Measurements from ENCODE around the gene SNX1. TPM values are rescaled to one million over a fixed set of nuclear protein-coding genes. Genes with fewer than 3 reads are reported as not detected.

SNX1 gene
- total and polyA plus RNA-seq, 2 of the 8 experiments (the other 6 are each of a cell fraction or from before 2014, with no cell fraction given): 27.9 to 59.8 TPM

- Histone ChIP-seq H2BK12ac (ENCODE audit: low read depth, low read length) (no peak overlapping the region), H4K20me1 (replicated peaks in 1 of 2; ENCODE audit: control insufficient read depth in 1 of 2, insufficient read depth in 2 of 2, low read length in 2 of 2) (no peaks in the 10 kb centered on the region), H2AFZ (ENCODE audit: low read length) (no peak overlapping the region), H2BK5ac (ENCODE audit: low read depth, low read length) (no peak overlapping the region), H2BK20ac (ENCODE audit: low read length) (no peak overlapping the region), H4K91ac (replicated peaks; ENCODE audit: insufficient read length, low read length) (no peak overlapping the region), H4K8ac (ENCODE audit: extremely low read depth, insufficient read depth, low read length) (no peak overlapping the region), H2AK5ac (ENCODE audit: low read depth, low read length) (no peak overlapping the region), H3K9ac (replicated peaks in 1 of 4; ENCODE audit: extremely low read depth in 1 of 4, low read depth in 3 of 4, low read length in 3 of 4) (no peak overlapping the region), H3K27me3 (replicated peaks in 1 of 4; ENCODE audit: control insufficient read depth in 3 of 4, extremely low read depth in 1 of 4, insufficient read depth in 3 of 4, low read length in 3 of 4) (peaks cover 0 to 1% (median 0%) of the 10 kb centered on the region in 4 experiments; a peak in 1 of 7 replicates), H3K27ac (ENCODE audit: low read depth, low read length) (no peak overlapping the region), H2BK15ac (ENCODE audit: low read length) (no peak overlapping the region), H3K56ac (replicated peaks; ENCODE audit: insufficient read length, low read depth, low read length) (no peak overlapping the region), H3K23ac (ENCODE audit: insufficient read length) (no peak overlapping the region), H3K14ac (ENCODE audit: insufficient read length) (no peak overlapping the region), H3K23me2 (ENCODE audit: low read depth, low read length) (no peaks in the 10 kb centered on the region), H3K4ac (replicated peaks; ENCODE audit: insufficient read length, low read depth, low read length) (no peak overlapping the region), H3K36me3 (ENCODE audit: control insufficient read depth in 2 of 4, insufficient read depth in 4 of 4, low read length in 3 of 4) (no peaks in the 10 kb centered on the region), H3K9me3 (ENCODE audit: insufficient read depth in 2 of 2, low read depth in 1 of 2, low read length in 1 of 2) (no peaks in the 10 kb centered on the region), H3K79me2 (ENCODE audit: control insufficient read depth in 1 of 2, insufficient read depth in 2 of 2, low read length in 2 of 2) (peaks cover 0 to 68% of the 10 kb centered on the region in 2 experiments; a peak in 2 of 4 replicates), H3K4me1 (replicated peaks in 1 of 4; ENCODE audit: control insufficient read depth in 3 of 4, insufficient read depth in 4 of 4, low read length in 3 of 4) (no peaks in the 10 kb centered on the region), H3K79me1 (ENCODE audit: low read depth, low read length) (no peaks in the 10 kb centered on the region; the same call in 1 of the 2 replicates), H4K5ac (ENCODE audit: insufficient read length, low read depth, low read length) (no peak overlapping the region), H3K4me2 (ENCODE audit: insufficient read depth in 1 of 2, low read depth in 2 of 2, low read length in 2 of 2) (no peak overlapping the region), H2BK120ac (replicated peaks; ENCODE audit: low read depth, low read length) (no peak overlapping the region), H3K18ac (ENCODE audit: extremely low read depth, low read length) (no peak overlapping the region), H3K4me3 (ENCODE audit: extremely low read depth in 1 of 4, insufficient read depth in 2 of 4, low read depth in 3 of 4, low read length in 4 of 4) (no peak overlapping the region)
- ChIA-PET POLR2A (ENCODE audit: partially characterized antibody) (interaction anchor here (1.6 kb wide), 1 partner anchor 8 kb away, joined by 5 read pairs; no protein-coding TSS in a partner anchor), CTCF (ENCODE audit: partially characterized antibody) (interaction anchor here (1.0 to 1.4 kb wide), 3 partner anchors 51 to 626 kb away, joined by 3 to 4 read pairs (median 3); partner anchors contain the start of gene DAPK2)
- no peak for TF ChIP-seq USF2 (IDR thresholded peaks at IDR 0.05; ENCODE audit: low read length)
- TF ChIP-seq POU5F1 (IDR thresholded peaks at IDR 0.05; ENCODE audit: low read depth, low read length): no peak
- no peak for TF ChIP-seq KDM5A (IDR thresholded peaks at IDR 0.05; ENCODE audit: low read length)
- TF ChIP-seq CBX8 (IDR thresholded peaks at IDR 0.05; ENCODE audit: borderline replicate concordance, low read depth, low read length): no peak
- no peak for TF ChIP-seq ZNF274 (IDR thresholded peaks at IDR 0.05; ENCODE audit: borderline replicate concordance, extremely low read depth, low read length)
- TF ChIP-seq EP300 (IDR thresholded peaks at IDR 0.05; ENCODE audit: borderline replicate concordance in 1 of 2, low read depth in 2 of 2, low read length in 2 of 2): no peak
- TF ChIP-seq FOSL1 (IDR thresholded peaks at IDR 0.05; ENCODE audit: insufficient read depth, low read depth, low read length): no peak
- TF ChIP-seq RBBP5 (IDR thresholded peaks at IDR 0.05; ENCODE audit: borderline replicate concordance, low read depth, low read length): no peak
- no peak for TF ChIP-seq TEAD4 (IDR thresholded peaks at IDR 0.05; ENCODE audit: low read depth, low read length)
- TF ChIP-seq RFX5 (IDR thresholded peaks at IDR 0.05; ENCODE audit: borderline replicate concordance, low read depth, low read length): no peak
- no peak for TF ChIP-seq ASH2L (IDR thresholded peaks at IDR 0.05; ENCODE audit: low read length)
- TF ChIP-seq PHF8 (conservative IDR thresholded peaks at IDR 0.05; ENCODE audit: low read depth, low read length): no peak
- 80% methylated on average over 1 of the region's 2 CpGs; no CpG with 5 or more reads in 1 of the 2 experiments for WGBS, 2 experiments (ENCODE audit: extremely low coverage in 1 of 2, insufficient coverage in 1 of 2, insufficient read length in 1 of 2, insufficient replicate concordance in 2 of 2, low coverage in 1 of 2, low lambda C conversion rate in 2 of 2, missing lambda C conversion rate in 1 of 2)
- no peak for FAIRE-seq
- DNase-seq (ENCODE audit: low read depth in 1 of 2, low spot score in 2 of 2): no peak
Observed at GRCh38 chr15:64102497-64102896, 6.7 kb downstream of the SNX1 start.

Data from H1 (cell line).